A673 (cell line): ENCODE results near the gene DNMT3A.

Experiments
- CTCF ChIP-seq: fragments of 300-800, 200-600 bp; sonication (generic); conservative IDR thresholded peaks from 2 replicates; pipeline ENCODE4 v1.5.1; 2017; ENCODE audit warnings: low read depth, mild to moderate bottlenecking, antibody characterized with exemption, low read length, moderate library complexity, mixed read lengths
- EZH2 ChIP-seq: fragments of 200-600 bp; sonication (generic); IDR thresholded peaks from 2 replicates; pipeline ENCODE4 v1.6.1; 2017; ENCODE audit warnings: borderline replicate concordance, low read depth, mild to moderate bottlenecking, mixed read lengths, antibody characterized with exemption, low read length; ENCODE audit not compliant: poor library complexity, severe bottlenecking

DNA sequence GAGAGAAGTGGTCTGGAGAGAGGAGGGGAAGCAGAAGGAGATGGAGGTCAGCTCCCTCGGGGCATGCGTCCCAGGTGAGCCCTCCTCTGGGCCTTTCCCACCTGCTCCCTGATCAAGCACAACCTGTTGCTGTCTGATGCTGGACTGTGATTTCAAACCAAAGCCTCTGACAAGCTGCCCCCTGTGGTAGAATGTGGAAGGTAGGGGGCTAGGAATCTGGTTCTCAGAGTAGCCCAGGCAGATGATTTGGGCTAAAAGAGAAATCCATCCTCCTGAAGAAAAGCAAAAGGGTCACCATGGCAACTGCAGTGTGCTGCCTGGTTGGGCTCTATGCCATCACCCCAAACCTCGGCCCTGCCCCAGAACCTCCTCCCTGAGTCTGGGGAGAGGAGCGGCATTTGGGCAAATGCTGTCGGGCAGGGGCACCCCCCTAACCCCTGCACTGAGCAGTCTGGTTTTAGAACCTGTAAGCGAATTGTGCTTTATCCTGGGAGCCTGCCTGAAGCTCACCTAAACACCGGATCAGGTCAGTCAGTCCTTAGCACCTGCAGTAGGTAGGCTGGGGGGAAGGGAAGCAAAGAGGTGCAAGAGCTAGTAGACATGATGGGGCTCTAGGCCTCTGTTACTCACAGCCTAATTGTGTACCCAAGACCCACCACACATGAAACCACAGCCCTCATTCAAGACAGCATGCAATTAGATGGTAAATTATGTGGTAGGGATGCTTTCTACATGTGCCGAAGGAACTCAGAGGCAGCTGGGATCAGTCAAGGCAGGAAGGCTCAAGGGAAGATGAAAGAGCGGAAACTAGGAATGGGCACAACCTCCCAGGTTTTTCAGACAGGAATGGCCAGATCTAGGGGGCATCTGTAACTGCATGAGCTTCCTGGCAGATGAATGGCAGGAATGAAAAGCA lies 83.5 kb downstream of the DNMT3A start:
- TF ChIP-seq CTCF (0 out of 2 replicates have a peak, but pooled peaks have one; percentile 9), EZH2 (no peak)
